Osteoblast (primary cell): ENCODE data around the gene GABBR2. TPM values are rescaled to one million over a fixed set of nuclear protein-coding genes. Genes with fewer than 3 reads are reported as not detected.

Source experiments
- DNase-seq: peaks from one replicate; pipeline ENCODE4 v3.0.0; 2011; ENCODE audit warnings: low spot score, mixed read lengths; ENCODE audit not compliant: insufficient read length; ENCODE audit errors: missing footprints
- H2AFZ ChIP-seq: 2 replicates; pipeline ENCODE4 v1.6.0; 2011; ENCODE audit warnings: mild to moderate bottlenecking, low read length
- H3K27ac ChIP-seq: 2 replicates; pipeline ENCODE4 v1.5.1; 2011; ENCODE audit warnings: mild to moderate bottlenecking, low read depth, low read length, moderate library complexity
- H3K27me3 ChIP-seq: 2 replicates; pipeline ENCODE4 v1.6.0; 2012; ENCODE audit warnings: mild to moderate bottlenecking, control low read depth, inconsistent platforms, low read length, moderate library complexity; ENCODE audit not compliant: insufficient read depth
- H3K36me3 ChIP-seq: 2 replicates; pipeline ENCODE4 v1.5.1; 2011; ENCODE audit warnings: mild to moderate bottlenecking, low read length, control low read depth, moderate library complexity; ENCODE audit not compliant: insufficient read depth
- H3K4me1 ChIP-seq: 2 replicates; pipeline ENCODE4 v1.5.1; 2011; ENCODE audit warnings: mild to moderate bottlenecking, low read length, control low read depth, moderate library complexity; ENCODE audit not compliant: insufficient read depth
- H3K4me2 ChIP-seq: 2 replicates; pipeline ENCODE4 v1.6.0; 2011; ENCODE audit warnings: mild to moderate bottlenecking, low read length; ENCODE audit not compliant: insufficient read depth
- H3K4me3 ChIP-seq: fragments of 200-600 bp; sonication (generic); 3 replicates; pipeline ENCODE4 v1.5.1; 2012; ENCODE audit warnings: mild to moderate bottlenecking, low read length, inconsistent platforms; ENCODE audit not compliant: insufficient read depth
- H3K79me2 ChIP-seq: 2 replicates; pipeline ENCODE4 v1.6.0; 2012; ENCODE audit warnings: mild to moderate bottlenecking, low read length, control low read depth, inconsistent platforms; ENCODE audit not compliant: insufficient read depth
- H3K9me3 ChIP-seq: 2 replicates; pipeline ENCODE4 v1.5.1; 2011; ENCODE audit warnings: low read depth, low read length, control low read depth
- H4K20me1 ChIP-seq: 2 replicates; pipeline ENCODE4 v1.6.0; 2012; ENCODE audit warnings: mild to moderate bottlenecking, low read length, control low read depth; ENCODE audit not compliant: insufficient read depth
- total RNA-seq: library from RNA; depleted of rRNA; stranded (reverse); fragments of >200 nt; gene quantifications from 2 replicates; pipeline ENCODE4 v1.2.3, GENCODE V29; 2012
- TF ChIP-seq, protein P1 (sequence below): IDR thresholded peaks from 2 replicates; pipeline ENCODE4 v1.5.1; 2011; ENCODE audit warnings: mild to moderate bottlenecking, low read depth, low read length, moderate library complexity; ENCODE audit errors: extremely low read depth

The GABBR2 gene
- total RNA-seq, 1 donor, result under 0.01 TPM

DNA sequence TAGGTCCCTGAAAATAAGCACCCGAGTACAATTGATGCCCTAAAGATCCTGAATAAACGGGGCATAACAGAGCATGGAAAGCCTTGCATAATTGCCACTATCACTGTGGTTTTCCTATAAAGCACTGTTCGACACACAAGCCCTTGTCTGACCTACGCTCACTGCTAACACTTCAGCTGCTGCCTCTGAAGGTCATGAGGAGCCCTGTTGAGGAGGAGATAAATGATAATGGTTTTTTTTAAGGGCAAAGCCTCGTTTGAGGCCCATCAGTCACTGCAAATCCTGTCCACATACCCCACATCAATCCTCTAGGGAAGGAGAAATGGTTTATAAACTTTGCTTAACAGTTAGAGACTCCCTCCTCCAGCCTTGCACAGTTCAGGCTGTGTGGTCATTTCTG lies 35.1 kb downstream of the GABBR2 start:
- Histone ChIP-seq H3K4me1 (no peaks in the 10 kb centered on the region), H3K4me3 (no peak overlapping the region), H3K27me3 (peaks cover 16% of the 10 kb centered on the region), H3K9me3 (no peaks in the 10 kb centered on the region), H3K79me2 (no peaks in the 10 kb centered on the region), H3K4me2 (no peak overlapping the region), H4K20me1 (no peaks in the 10 kb centered on the region), H3K36me3 (no peaks in the 10 kb centered on the region), H2AFZ (no peak overlapping the region), H3K27ac (no peak overlapping the region)
- no peak for DNase-seq
- TF ChIP-seq, protein P1, sequence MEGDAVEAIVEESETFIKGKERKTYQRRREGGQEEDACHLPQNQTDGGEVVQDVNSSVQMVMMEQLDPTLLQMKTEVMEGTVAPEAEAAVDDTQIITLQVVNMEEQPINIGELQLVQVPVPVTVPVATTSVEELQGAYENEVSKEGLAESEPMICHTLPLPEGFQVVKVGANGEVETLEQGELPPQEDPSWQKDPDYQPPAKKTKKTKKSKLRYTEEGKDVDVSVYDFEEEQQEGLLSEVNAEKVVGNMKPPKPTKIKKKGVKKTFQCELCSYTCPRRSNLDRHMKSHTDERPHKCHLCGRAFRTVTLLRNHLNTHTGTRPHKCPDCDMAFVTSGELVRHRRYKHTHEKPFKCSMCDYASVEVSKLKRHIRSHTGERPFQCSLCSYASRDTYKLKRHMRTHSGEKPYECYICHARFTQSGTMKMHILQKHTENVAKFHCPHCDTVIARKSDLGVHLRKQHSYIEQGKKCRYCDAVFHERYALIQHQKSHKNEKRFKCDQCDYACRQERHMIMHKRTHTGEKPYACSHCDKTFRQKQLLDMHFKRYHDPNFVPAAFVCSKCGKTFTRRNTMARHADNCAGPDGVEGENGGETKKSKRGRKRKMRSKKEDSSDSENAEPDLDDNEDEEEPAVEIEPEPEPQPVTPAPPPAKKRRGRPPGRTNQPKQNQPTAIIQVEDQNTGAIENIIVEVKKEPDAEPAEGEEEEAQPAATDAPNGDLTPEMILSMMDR, result no peak

DNA sequence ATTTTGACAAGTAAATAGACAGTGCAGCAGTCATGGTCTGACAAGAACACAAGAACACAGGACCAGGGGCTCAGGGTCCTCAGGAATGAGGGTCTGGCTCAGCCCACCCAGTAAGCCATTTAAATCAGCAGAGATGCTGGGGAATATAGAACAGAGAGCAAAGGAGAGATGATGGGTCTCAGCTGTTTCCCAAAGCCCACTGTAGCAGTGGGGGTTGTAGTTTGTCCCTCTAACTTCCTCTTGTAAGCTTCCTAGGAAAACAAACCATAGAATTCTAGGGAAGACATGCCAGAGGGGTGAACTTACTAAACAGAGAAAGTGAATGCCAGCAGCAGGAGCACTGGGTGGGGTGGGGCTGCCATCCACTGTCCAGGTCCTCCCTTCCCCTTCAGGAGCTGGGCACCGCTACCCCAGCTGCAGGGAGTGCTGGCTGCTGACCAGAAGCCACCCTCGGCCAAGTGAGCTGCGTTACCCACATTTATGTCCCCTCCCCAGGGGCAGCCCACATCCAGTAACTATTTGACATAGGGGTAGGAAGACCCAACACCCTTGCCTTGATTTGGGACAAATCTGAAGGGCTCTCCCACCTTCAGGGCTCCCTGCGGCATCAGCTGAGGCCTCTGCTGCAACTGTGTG lies 41.6 kb downstream of the GABBR2 start:
- TF ChIP-seq, protein P1, result no peak
- Histone ChIP-seq H3K27ac (no peak overlapping the region), H3K79me2 (no peaks in the 10 kb centered on the region), H3K36me3 (no peaks in the 10 kb centered on the region), H3K4me2 (no peak overlapping the region), H2AFZ (no peak overlapping the region), H3K4me1 (no peaks in the 10 kb centered on the region), H3K27me3 (peaks cover 12% of the 10 kb centered on the region), H3K4me3 (no peak overlapping the region), H4K20me1 (no peaks in the 10 kb centered on the region), H3K9me3 (no peaks in the 10 kb centered on the region)
- no peak for DNase-seq

DNA sequence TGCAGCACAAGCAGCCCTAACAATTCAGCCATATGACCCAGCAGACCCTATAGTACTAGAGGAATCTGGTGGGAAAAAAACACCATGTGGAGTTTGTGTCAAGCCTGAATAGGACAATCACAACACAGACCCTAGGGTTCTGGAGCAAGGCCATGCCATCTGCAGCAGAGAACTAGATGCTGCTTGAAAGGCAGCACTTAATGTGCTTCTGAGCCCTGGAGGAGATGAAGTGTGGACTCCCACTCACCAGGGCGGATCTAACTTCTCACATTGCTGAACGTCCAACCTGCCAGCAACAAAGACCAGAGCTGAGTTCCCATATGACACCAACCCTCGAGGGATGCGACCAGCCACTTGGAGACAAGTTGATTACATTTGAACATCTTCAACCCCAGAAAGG lies 43.2 kb downstream of the GABBR2 start:
- no peaks in the 10 kb centered on the region for H3K4me1 ChIP-seq
- H4K20me1 ChIP-seq, result no peaks in the 10 kb centered on the region
- H3K79me2 ChIP-seq, result no peaks in the 10 kb centered on the region
- DNase-seq, result peak; percentile 14
- H3K4me2 ChIP-seq, result no peak overlapping the region
- no peaks in the 10 kb centered on the region for H3K36me3 ChIP-seq
- peaks cover 12% of the 10 kb centered on the region for H3K27me3 ChIP-seq
- H3K9me3 ChIP-seq, result no peaks in the 10 kb centered on the region
- H3K4me3 ChIP-seq, result no peak overlapping the region
- no peak overlapping the region for H2AFZ ChIP-seq
- no peak overlapping the region for H3K27ac ChIP-seq
- TF ChIP-seq, protein P1, result no peak

DNA sequence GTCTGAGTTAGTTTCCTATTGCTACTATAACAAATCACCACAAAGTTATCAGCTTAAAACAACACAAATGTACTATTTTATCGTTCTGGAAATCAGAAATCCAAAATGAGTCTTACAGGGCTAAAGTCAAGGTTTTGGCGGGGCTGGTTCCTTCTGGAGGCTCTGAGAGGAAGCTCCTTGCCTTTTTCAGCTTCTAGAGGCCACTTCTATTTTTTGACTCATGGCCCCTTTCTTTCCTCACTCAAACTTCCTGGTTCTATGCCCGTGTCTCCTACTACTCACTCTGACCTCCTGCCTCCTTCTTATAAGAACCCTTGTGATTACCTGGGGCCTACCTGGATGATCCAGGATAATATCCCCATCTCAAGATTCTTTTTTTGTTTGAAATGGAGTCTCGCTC lies 48.2 kb downstream of the GABBR2 start:
- DNase-seq, result no peak
- H3K4me2 ChIP-seq, result no peak overlapping the region
- H3K27me3 ChIP-seq, result peaks cover 7% of the 10 kb centered on the region
- H3K9me3 ChIP-seq, result no peaks in the 10 kb centered on the region
- no peak overlapping the region for H2AFZ ChIP-seq
- peaks cover 4% of the 10 kb centered on the region for H3K4me1 ChIP-seq
- no peaks in the 10 kb centered on the region for H3K36me3 ChIP-seq
- no peak overlapping the region for H3K4me3 ChIP-seq
- TF ChIP-seq, protein P1, result no peak
- H3K79me2 ChIP-seq, result no peaks in the 10 kb centered on the region
- no peaks in the 10 kb centered on the region for H4K20me1 ChIP-seq
- H3K27ac ChIP-seq, result no peak overlapping the region
